ENCODE measurements around the gene HUNK.

Gene HUNK

GRCh38 chr21:31844206-31844605, 28.6 kb upstream of the HUNK start:
- TF ChIP-seq CTCF (IDR thresholded peaks at IDR 0.05; ENCODE audit: insufficient read depth, low read depth, low read length, missing control alignments) = no peak
- no peak for DNase-seq (ENCODE audit: low read depth)
- H3K4me3 ChIP-seq (ENCODE audit: low read depth, low read length) = no peak overlapping the region

- DNase-seq (ENCODE audit: low read depth) = no peak
- TF ChIP-seq CTCF (IDR thresholded peaks at IDR 0.05; ENCODE audit: insufficient read depth, low read depth, low read length, missing control alignments) = no peak
- no peak overlapping the region for H3K4me3 ChIP-seq (ENCODE audit: low read depth, low read length)
Observed at GRCh38 chr21:31845151-31845729, 27.6 kb upstream of the HUNK start.

GRCh38 chr21:31846690-31847089, 26.1 kb upstream of the HUNK start:
- no peak for DNase-seq (ENCODE audit: low read depth)
- H3K4me3 ChIP-seq (ENCODE audit: low read depth, low read length) = no peak overlapping the region
- no peak for TF ChIP-seq CTCF (IDR thresholded peaks at IDR 0.05; ENCODE audit: insufficient read depth, low read depth, low read length, missing control alignments)

GRCh38 chr21:31847761-31848160, 25.1 kb upstream of the HUNK start:
- H3K4me3 ChIP-seq (ENCODE audit: low read depth, low read length) = no peak overlapping the region
- DNase-seq (ENCODE audit: low read depth) = no peak
- TF ChIP-seq CTCF (IDR thresholded peaks at IDR 0.05; ENCODE audit: insufficient read depth, low read depth, low read length, missing control alignments) = no peak

GRCh38 chr21:31848326-31848985, 24.4 kb upstream of the HUNK start:
- no peak for TF ChIP-seq CTCF (IDR thresholded peaks at IDR 0.05; ENCODE audit: insufficient read depth, low read depth, low read length, missing control alignments)

GRCh38 chr21:31850886-31851285, 21.9 kb upstream of the HUNK start:
- no peak for TF ChIP-seq CTCF (IDR thresholded peaks at IDR 0.05; ENCODE audit: insufficient read depth, low read depth, low read length, missing control alignments)
- no peak for DNase-seq (ENCODE audit: low read depth)
- H3K4me3 ChIP-seq (ENCODE audit: low read depth, low read length) = no peak overlapping the region

More at GRCh38 chr21:31848326-31848985, 24.4 kb upstream of the HUNK start:
- no peak for DNase-seq (ENCODE audit: low read depth)
- no peak overlapping the region for H3K4me3 ChIP-seq (ENCODE audit: low read depth, low read length)

- DNase-seq (ENCODE audit: low read depth) = no peak
- no peak overlapping the region for H3K4me3 ChIP-seq (ENCODE audit: low read depth, low read length)
- TF ChIP-seq CTCF (IDR thresholded peaks at IDR 0.05; ENCODE audit: insufficient read depth, low read depth, low read length, missing control alignments) = no peak
Observed at GRCh38 chr21:31855180-31855579, 17.6 kb upstream of the HUNK start.

Data from GM12865 (cell line).